HG03159 (cell line): ENCODE results near the gene FBXW2.
"Not testable (repeated sequence)": the region's sequence is repeated elsewhere in the genome, so short reads cannot be mapped to it uniquely, and the experiment has no call there.

Source experiments
- ATAC-seq: cut with Tn5 transposase; IDR thresholded peaks from one replicate; pipeline ENCODE4 v1.9.1; 2021; ENCODE audit warnings: mild to moderate bottlenecking, moderate library complexity; ENCODE audit not compliant: unreplicated experiment

The FBXW2 gene

DNA sequence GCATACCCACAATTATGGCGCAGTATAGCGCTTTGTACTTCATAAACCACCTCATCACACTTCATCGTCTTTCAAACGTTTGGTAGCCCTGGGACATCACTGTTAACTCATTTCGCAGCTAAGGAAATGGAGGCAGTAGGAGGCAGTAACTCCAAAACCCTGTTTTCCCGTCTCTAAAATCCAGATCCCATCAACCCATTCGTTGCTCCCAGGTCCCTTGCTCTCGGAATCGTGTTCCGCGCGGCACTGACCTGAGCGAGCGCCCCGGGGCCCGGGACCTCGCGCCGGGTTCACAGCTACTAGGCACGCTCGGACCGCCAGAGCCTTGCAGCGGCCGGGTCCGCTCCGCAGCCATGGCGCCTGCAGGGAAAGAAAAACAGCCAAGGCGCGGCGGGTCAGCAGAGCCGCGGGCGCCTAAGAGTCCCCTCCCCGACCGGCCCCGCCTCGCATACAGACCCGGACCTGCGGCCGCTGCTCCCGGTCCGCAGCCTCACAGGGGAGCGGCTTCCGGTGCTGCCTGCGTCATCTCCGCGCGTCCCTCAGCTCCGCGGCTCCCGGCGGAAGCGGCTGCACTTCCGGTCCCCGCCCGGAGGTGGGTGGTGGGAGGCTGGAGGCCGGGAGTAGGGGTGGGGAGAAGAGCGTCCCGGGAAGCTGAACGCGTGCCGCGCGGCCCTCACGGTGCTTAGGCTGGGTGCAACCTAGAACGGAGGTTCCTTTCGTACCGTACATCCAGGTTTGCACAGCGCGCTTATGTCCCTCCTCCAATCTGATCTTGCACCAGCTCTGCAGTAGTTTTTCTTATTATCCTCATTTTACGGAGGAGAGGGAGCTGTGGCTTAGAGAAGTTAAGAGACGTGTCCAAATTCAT, at the start of gene FBXW2:
TSS of gene FBXW2 (minus strand) at position 519 of the 868 bp plus-strand sequence. CDS start 5,158 bp downstream, outside the sequence.
- peak; percentile 95 for ATAC-seq

- ATAC-seq = peak; percentile 21
These were observed 48.9 kb upstream of the FBXW2 start for GRCh38 chr9:120841930-120842684.

GRCh38 chr9:120839146-120839545, 45.9 kb upstream of the FBXW2 start:
- ATAC-seq = no peak

- ATAC-seq = no peak
These were observed 44.7 kb upstream of the FBXW2 start for GRCh38 chr9:120837921-120838320.

DNA sequence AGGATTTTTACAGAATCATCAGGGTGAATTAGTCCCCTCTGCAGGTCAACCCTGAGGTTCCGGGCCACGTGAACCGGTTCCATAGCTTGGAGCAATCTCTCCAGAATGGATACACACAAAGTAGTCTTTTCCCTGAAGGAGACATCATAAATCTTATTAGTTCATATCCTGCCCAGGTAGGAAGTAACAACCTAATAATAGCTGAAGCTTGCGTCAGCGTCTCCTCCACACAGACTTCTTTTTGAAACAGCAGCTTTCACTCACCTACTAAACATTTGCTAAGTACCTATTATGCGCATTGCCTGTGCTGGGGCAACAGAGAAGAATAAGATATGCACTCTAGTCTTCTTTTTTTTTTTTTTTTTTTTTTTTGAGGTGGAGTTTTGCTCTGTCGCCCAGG, 40.1 kb upstream of the FBXW2 start:
- ATAC-seq = no peak

GRCh38 chr9:120832807-120833206, 39.6 kb upstream of the FBXW2 start:
- no peak for ATAC-seq

- no peak for ATAC-seq
These were observed 37.6 kb upstream of the FBXW2 start for GRCh38 chr9:120830865-120831264.

DNA sequence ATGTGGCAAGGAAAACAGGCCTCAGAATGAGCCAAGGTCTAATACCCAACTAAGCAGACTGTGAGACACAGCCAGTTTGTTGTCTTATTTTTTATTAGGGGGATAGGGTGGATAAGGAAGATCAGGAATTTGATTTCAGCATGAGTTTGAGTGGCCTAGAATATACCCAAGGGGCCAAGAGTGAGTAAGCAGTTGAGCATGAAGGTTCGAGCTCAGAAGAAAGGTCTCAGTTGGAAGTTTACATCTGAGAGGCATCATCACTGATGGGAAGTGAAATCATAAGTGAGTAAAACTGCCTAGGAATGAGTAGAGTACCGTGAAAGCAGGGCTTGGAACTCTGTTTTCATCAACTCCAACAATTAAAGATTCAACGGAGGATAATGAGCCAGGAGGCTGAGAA, 36.9 kb upstream of the FBXW2 start:
- ATAC-seq = no peak

DNA sequence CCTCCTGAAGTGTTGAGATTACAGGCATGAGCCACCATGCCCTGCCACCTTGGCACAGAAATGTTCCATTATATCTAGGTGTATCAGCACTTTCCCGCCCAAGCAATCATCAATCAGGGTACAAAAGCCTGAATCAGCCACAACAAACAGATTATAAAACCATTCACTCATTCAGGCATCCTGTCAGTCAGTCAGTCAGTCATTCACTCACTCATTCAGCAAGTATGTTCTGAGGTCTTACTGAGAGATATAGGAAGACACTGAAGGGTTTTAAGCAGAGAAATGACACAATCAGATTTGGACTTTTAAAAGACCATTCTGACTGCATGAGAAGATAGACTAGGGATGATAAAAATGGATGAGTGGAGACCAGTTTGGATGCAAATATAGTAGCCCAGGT, 36.4 kb upstream of the FBXW2 start:
- no peak for ATAC-seq

- ATAC-seq = no peak
These were observed 26.9 kb upstream of the FBXW2 start for GRCh38 chr9:120820095-120820494.

- ATAC-seq = no peak
These were observed 25.4 kb upstream of the FBXW2 start for GRCh38 chr9:120818595-120818994.

DNA sequence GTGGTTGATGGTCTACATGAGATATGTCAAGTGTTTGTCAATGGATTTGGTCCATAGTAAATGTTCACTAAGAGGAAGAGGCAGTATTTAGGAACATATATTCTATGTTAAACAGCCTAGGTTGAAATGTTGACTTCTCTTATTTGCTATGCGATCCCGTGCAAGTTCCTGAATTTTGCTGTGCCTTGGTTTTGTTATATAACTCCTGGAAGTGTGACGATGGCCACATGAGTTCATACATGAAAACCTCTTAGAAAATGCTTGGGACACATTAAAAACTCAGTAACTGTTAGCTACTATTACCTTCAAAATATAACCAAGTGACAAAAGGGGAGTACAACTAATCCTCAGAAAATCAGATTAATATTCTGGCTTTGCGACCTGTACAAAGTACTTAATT, 21.9 kb upstream of the FBXW2 start:
- no peak for ATAC-seq

DNA sequence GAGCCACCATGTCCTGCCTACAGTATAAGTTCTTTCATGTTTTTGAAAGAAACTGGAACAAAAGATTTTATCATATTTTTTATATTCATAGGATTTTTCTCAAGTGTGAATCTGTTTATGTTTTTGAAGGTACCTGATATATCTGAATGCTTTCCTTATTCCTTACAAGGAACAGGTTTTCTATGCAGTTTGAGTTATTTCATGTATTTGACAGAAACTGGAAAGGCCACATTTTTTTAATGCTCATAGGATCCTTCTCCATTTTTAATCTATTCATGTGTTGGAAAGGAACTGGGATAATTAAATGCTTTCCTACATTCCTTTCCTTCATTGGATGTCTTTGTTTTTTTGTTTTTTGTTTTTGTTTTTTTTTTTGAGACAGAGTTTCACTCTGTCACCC, 15.7 kb upstream of the FBXW2 start:
- no peak for ATAC-seq

DNA sequence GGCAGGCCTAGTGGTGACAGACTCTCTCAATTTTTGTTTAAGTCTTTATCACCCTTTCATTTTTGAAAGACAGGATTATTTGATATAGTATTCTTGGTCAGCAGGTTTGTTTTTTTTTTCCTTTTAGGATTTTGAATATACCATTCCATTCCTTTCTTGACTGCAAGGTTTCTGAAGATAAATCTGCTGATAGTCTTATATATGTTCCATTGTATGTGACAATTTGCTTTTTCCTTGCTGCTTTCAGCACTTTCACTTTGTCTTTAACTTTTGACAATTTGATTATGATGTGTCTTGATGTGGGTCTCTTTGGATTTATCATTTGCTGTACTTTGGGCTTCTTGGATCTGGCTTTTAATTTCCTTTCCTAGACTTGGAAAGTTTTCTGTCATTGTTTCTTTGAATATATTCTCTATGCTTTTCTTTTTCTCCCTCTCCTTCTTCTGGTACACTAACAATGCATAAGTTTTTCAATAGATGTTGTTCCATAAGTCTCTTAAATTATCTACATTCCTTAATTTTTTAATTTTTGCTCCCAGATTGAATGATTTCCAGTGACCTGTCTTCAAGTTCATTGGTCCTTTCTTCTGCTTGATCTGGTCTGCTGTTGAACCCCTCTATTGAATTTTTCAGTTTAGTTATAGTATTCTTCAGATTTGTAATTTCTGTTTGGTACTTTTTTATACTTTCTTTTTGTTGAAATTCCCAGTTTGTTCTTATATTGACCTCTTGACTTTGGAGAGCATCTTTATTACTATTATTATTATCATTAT, 14.6 kb upstream of the FBXW2 start:
- ATAC-seq = no peak

- ATAC-seq = not testable (repeated sequence)
These were observed 11.7 kb upstream of the FBXW2 start for GRCh38 chr9:120804784-120805363.

DNA sequence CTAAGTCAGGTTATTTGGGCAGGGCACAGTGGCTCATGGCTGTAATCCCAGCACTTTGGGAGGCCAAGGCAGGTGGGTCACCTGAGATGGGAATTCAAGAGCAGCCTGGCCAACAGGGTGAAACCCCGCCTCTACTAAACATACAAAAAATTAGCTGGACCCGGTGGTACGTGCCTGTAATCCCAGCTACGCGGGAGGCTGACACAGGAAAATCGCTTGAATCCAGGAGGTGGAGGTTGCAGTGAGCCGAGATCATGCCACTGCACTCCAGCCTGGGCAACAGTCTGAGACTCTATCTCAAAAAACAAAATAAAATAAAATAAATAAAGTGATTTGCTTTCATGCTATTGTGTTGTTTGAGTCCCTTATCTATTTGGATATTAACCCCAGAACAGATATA, 8.2 kb upstream of the FBXW2 start:
- no peak for ATAC-seq

- ATAC-seq = no peak
These were observed 2.1 kb downstream of the FBXW2 start for GRCh38 chr9:120791161-120791560.

- ATAC-seq = no peak
These were observed 5.3 kb downstream of the FBXW2 start for GRCh38 chr9:120787933-120788332.

DNA sequence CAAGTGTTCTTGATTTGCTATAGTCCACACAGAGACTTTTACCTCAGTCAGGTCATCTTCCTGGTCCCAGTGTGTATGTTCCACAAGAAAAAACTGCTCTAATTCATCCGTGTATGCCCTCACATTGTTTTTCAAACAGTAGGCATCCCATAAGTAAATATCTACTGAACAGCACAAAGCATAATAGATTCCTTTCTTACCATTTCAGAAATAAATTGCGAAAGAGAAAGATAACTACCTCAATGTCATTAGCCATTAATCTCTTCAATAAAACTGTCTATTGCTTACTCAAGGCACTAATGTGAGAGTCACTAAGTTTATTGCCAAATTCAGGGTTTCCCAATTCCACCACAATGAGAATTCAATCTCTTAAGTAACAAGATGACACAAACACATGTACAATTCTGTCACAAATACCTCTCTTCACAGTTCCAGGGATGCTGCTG, 9.6 kb downstream of the FBXW2 start:
- ATAC-seq = no peak

DNA sequence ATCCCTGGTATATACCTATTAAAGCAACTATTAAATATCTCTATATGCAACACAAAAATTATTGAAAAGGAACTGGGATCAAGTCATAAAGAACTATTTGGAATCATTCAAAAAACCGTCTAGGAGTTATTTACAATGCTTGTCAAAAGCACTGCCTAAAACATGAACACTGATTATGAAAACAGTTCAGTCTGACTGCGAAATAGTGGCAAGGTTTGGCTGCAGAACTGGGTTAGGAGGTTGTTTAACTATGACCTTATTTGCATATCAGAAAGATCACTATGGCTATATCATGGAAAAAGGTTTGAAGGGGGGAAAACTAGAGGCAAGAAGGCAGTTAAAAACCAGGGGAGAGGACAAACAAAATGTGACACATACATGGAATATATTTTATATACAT, 12.0 kb downstream of the FBXW2 start:
- ATAC-seq = no peak

DNA sequence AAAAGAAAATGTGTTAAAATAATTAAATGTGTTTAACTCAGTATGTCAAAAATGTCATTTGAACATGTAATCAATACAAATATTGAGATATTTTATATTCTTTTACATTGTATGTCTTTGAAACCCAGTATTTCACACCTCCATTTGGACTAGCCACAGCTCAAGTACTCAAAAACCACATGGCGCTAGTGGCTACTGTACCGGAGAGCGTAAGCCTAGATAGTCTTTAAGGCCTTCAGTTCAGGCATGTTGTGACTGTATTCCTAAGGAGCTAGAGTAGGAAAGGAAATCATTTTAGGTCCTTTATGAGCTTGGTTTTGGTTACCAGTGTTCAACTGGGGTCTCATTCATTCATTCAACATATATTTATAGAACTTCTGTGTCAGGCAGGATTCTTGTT, 12.8 kb downstream of the FBXW2 start:
- no peak for ATAC-seq
